Right lobe of liver (tissue), 4 donors: ENCODE results near the gene FGF5.

Experiments
- CTCF ChIP-seq, 4 donors: fragments of 200-600 bp in 3 of 4; fragments of 450-650 bp in 1 of 4; IDR thresholded peaks; one replicate each; pipeline versions ENCODE4 v1.5.1 to v1.8.0; 2016 to 2022; ENCODE audit warnings: antibody characterized with exemption in 4 of 4, mild to moderate bottlenecking in 2 of 4
- POLR2A ChIP-seq: fragments of 450-650 bp; IDR thresholded peaks from one replicate; pipeline ENCODE4 v1.6.1; 2017; ENCODE audit warnings: antibody characterized with exemption, mild to moderate bottlenecking
- donor health status: DM: no; HTN: no; CAD: no.
- donor health status: DM: no; HTN: no; CAD: no.
- donor health status: DM: no; HTN: yes; CAD: no.

GRCh38 chr4:80265571-80266252, 752 bp upstream of the FGF5 start:
- TF ChIP-seq POLR2A (no peak), CTCF (IDR thresholded peaks at IDR 0.05) (no peak)
